Neural cell (in vitro differentiated cells): ENCODE data around the gene ING4. TPM values are rescaled to one million over a fixed set of nuclear protein-coding genes. Genes with fewer than 3 reads are reported as not detected.

Source experiments
- H2AFZ ChIP-seq: fragments of 200-600, 300-800 bp; sonication (generic), shearing (Covaris generic); 2 replicates; pipeline ENCODE4 v1.6.0; 2014; ENCODE audit warnings: low read depth, mild to moderate bottlenecking, antibody characterized with exemption, low read length, moderate library complexity
- H3F3A ChIP-seq: fragments of 200-600 bp; shearing (Covaris generic); 2 replicates; pipeline ENCODE4 v1.6.1; 2016; ENCODE audit warnings: mild to moderate bottlenecking, moderate library complexity, mixed read lengths, antibody characterized with exemption, low read length; ENCODE audit not compliant: insufficient read depth, poor library complexity, severe bottlenecking
- H3K27ac ChIP-seq: fragments of 200-600, 300-800 bp; sonication (generic), shearing (Covaris generic); 2 replicates; pipeline ENCODE4 v1.5.1; 2014; ENCODE audit warnings: mild to moderate bottlenecking, low read length, moderate library complexity
- H3K27me3 ChIP-seq: fragments of 300-800, 200-600 bp; sonication (generic), shearing (Covaris generic); 2 replicates; pipeline ENCODE4 v1.6.0; 2014; ENCODE audit warnings: mild to moderate bottlenecking, low read depth, low read length, moderate library complexity; ENCODE audit not compliant: insufficient read depth
- H3K36me3 ChIP-seq: fragments of 300-800, 200-600 bp; sonication (generic), shearing (Covaris generic); 2 replicates; pipeline ENCODE4 v1.5.1; 2014; ENCODE audit warnings: mild to moderate bottlenecking, antibody characterized with exemption, low read length, moderate library complexity; ENCODE audit not compliant: insufficient read depth
- H3K4me2 ChIP-seq: fragments of 300-800, 200-600 bp; sonication (generic), shearing (Covaris generic); 2 replicates; pipeline ENCODE4 v1.6.0; 2014; ENCODE audit warnings: mild to moderate bottlenecking, low read length
- H3K4me3 ChIP-seq: fragments of 300-800, 200-600 bp; sonication (generic), shearing (Covaris generic); 2 replicates; pipeline ENCODE4 v1.5.1; 2014; ENCODE audit warnings: mild to moderate bottlenecking, low read length, moderate library complexity
- H3K79me2 ChIP-seq: fragments of 200-600 bp; shearing (Covaris generic); replicated peaks from 2 replicates; pipeline ENCODE4 v1.6.0; 2014; ENCODE audit warnings: mild to moderate bottlenecking, low read length, moderate library complexity; ENCODE audit not compliant: insufficient read depth
- H3K9ac ChIP-seq: fragments of 300-800, 200-600 bp; sonication (generic), shearing (Covaris generic); 2 replicates; pipeline ENCODE4 v1.6.1; 2016; ENCODE audit warnings: mild to moderate bottlenecking, low read length, mixed read lengths
- H3K9me2 ChIP-seq: fragments of 200-600 bp; shearing (Covaris generic); 2 replicates; pipeline ENCODE4 v1.6.1; 2016; ENCODE audit warnings: mild to moderate bottlenecking, low read length, mixed read lengths; ENCODE audit not compliant: insufficient read depth
- H3K9me3 ChIP-seq: fragments of 200-600, 300-800 bp; sonication (generic), shearing (Covaris generic); 2 replicates; pipeline ENCODE4 v1.6.1; 2016; ENCODE audit warnings: mild to moderate bottlenecking, mixed run types, low read length, moderate library complexity, mixed read lengths
- H4K20me1 ChIP-seq: fragments of 200-600 bp; shearing (Covaris generic); 2 replicates; pipeline ENCODE4 v1.6.1; 2016; ENCODE audit warnings: mild to moderate bottlenecking, mixed run types; ENCODE audit not compliant: insufficient read depth
- CTCF ChIP-seq: fragments of 450-650 bp; IDR thresholded peaks from 2 replicates; pipeline ENCODE4 v1.5.1; 2014; ENCODE audit warnings: antibody characterized with exemption, mild to moderate bottlenecking, moderate library complexity; ENCODE audit not compliant: poor library complexity, severe bottlenecking
- EP300 ChIP-seq: fragments of 450-650 bp; conservative IDR thresholded peaks from 2 replicates; pipeline ENCODE4 v1.6.1; 2014; ENCODE audit warnings: antibody characterized with exemption, mild to moderate bottlenecking, moderate library complexity; ENCODE audit not compliant: poor library complexity, severe bottlenecking
- EZH2 ChIP-seq: fragments of 200-600, 300-800 bp; shearing (Covaris generic), sonication (generic); IDR thresholded peaks from 2 replicates; pipeline ENCODE4 v1.6.1; 2014; ENCODE audit warnings: antibody characterized with exemption, low read length, borderline replicate concordance, mild to moderate bottlenecking; ENCODE audit not compliant: insufficient read depth, poor library complexity, severe bottlenecking
- MXI1 ChIP-seq: fragments of 450-650 bp; conservative IDR thresholded peaks from 2 replicates; pipeline ENCODE4 v1.6.1; 2014; ENCODE audit warnings: antibody characterized with exemption, mild to moderate bottlenecking; ENCODE audit not compliant: poor library complexity, severe bottlenecking
- POLR2AphosphoS5 ChIP-seq: IDR thresholded peaks from 2 replicates; pipeline ENCODE4 v1.6.1; 2012
- RAD21 ChIP-seq: fragments of 450-650 bp; conservative IDR thresholded peaks from 2 replicates; pipeline ENCODE4 v1.6.1; 2014; ENCODE audit warnings: antibody characterized with exemption, mild to moderate bottlenecking, moderate library complexity
- REST ChIP-seq: IDR thresholded peaks from 2 replicates; pipeline ENCODE4 v1.6.1; 2012; ENCODE audit warnings: borderline replicate concordance
- SMC3 ChIP-seq: fragments of 450-650 bp; conservative IDR thresholded peaks from 2 replicates; pipeline ENCODE4 v1.6.1; 2014; ENCODE audit warnings: antibody characterized with exemption, mild to moderate bottlenecking, moderate library complexity; ENCODE audit not compliant: poor library complexity
- TAF1 ChIP-seq: IDR thresholded peaks from 2 replicates; pipeline ENCODE4 v1.6.1; 2012; ENCODE audit warnings: low read depth
- polyA plus RNA-seq: library from polyadenylated mRNA; depleted of rRNA; stranded (reverse); fragments of >200 nt; gene quantifications from 2 replicates; pipeline ENCODE4 v1.2.3, GENCODE V29; 2014

The ING4 gene
- polyA plus RNA-seq, 1 donor from 2014 or later = 540 TPM

DNA sequence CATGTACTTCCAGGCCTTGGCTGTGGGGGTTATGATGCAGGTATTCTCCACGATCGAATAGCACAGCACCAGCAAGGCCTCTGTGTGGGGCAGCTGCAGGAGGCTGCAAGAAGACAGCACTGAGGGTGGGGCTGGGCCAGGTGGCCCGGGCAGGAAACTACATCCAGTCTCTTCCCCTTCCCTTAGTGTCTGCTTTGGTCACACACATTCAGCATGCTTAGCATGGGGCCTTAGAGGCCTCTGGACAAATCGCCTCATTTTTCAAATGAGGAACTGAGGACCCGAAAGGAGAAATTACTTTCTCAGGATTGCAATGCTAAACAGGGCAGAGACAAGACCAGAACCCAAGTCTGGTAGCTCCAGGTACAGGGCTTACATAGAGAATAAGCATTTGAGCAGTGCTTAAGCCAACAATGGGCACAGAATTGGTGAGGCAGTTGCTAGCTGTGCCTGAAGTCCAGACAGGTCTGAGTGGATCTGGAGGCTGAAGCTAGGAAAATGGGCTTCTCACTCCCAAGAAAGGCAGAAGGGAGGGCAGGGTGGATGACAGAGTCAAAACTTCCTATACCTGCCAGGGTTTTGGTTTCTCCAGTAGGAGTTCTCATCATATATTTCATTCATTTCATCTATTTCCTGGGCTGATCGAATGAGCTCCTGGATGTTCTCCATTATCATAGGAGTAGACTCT is 19.2 kb downstream of the ING4 start:
- no peaks in the 10 kb centered on the region for H3K79me2 ChIP-seq
- H3K4me2 ChIP-seq = no peak overlapping the region
- H3K27ac ChIP-seq = no peak overlapping the region
- no peak overlapping the region for H3K4me3 ChIP-seq
- no peak for TF ChIP-seq EZH2
- no peak for TF ChIP-seq RAD21
- no peak for TF ChIP-seq EP300
- TF ChIP-seq POLR2AphosphoS5 = no peak
- no peak for TF ChIP-seq MXI1
- TF ChIP-seq SMC3 = no peak
- TF ChIP-seq REST = no peak
- TF ChIP-seq TAF1 = no peak
- H2AFZ ChIP-seq = no peak overlapping the region
- no peaks in the 10 kb centered on the region for H3K36me3 ChIP-seq
- H4K20me1 ChIP-seq = no peaks in the 10 kb centered on the region
- H3K9ac ChIP-seq = no peak overlapping the region
- H3K27me3 ChIP-seq = no peaks in the 10 kb centered on the region
- no peaks in the 10 kb centered on the region for H3K9me3 ChIP-seq
- no peaks in the 10 kb centered on the region for H3K9me2 ChIP-seq
- no peaks in the 10 kb centered on the region for H3F3A ChIP-seq

DNA sequence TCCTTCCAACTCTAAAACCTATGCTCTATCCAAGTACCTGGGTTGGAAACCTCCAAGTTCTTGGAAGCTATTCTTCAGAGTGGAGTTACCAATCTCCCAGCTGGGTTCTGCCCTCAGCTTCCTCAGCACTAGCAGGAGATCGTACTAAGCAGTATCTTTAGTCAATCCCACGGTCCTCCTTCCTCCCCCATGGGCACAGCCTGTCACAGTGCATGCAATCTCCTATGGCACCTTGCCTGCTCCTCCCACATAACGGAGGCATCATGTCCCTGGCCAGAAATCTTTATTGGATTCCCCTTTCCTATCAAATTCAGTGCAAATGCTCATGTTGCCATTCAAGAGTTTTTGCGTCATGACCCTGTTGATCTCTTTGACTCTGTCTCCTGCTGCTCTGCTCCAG is 21.8 kb downstream of the ING4 start:
- Histone ChIP-seq H2AFZ (no peak overlapping the region), H3K27ac (no peak overlapping the region), H3F3A (no peaks in the 10 kb centered on the region), H4K20me1 (no peaks in the 10 kb centered on the region), H3K4me3 (no peak overlapping the region), H3K36me3 (no peaks in the 10 kb centered on the region), H3K79me2 (no peaks in the 10 kb centered on the region), H3K9me3 (no peaks in the 10 kb centered on the region), H3K27me3 (no peaks in the 10 kb centered on the region), H3K4me2 (no peak overlapping the region), H3K9me2 (no peaks in the 10 kb centered on the region), H3K9ac (no peak overlapping the region)
- TF ChIP-seq POLR2AphosphoS5 (no peak), CTCF (no peak)

DNA sequence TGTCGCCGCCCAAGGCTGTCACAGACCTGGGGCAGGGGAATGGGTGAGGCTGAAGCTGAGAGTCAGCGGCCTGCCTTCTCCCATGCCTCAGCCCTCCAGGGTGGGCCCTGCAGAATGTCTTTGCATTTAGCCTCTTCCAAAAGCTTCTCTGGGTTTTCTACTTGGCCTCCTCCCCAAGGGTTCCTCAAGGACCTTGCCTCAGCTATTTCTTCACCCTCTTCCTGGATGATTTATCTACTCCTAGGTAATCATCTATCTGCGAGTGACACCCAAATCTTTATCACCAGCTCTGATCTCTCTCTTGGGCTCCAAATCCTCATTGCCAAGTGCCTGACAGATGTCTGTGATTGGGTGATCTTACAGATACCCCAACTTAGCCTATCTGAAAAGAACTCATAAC is 22.4 kb downstream of the ING4 start:
- no peaks in the 10 kb centered on the region for H4K20me1 ChIP-seq
- H3K9ac ChIP-seq = no peak overlapping the region

More for the DNA sequence above, 22.4 kb downstream of the ING4 start:
- Histone ChIP-seq H3K27me3 (no peaks in the 10 kb centered on the region), H3K9me2 (no peaks in the 10 kb centered on the region), H3K36me3 (no peaks in the 10 kb centered on the region), H2AFZ (no peak overlapping the region), H3K4me2 (no peak overlapping the region), H3K4me3 (no peak overlapping the region), H3K79me2 (no peaks in the 10 kb centered on the region), H3K27ac (no peak overlapping the region), H3F3A (no peaks in the 10 kb centered on the region), H3K9me3 (no peaks in the 10 kb centered on the region)
- TF ChIP-seq EZH2 (no peak), EP300 (no peak), SMC3 (no peak), REST (no peak), MXI1 (no peak), POLR2AphosphoS5 (no peak), TAF1 (no peak), CTCF (no peak), RAD21 (no peak)
